ENCODE measurements around the gene MRM3. TPM values are rescaled to one million over a fixed set of nuclear protein-coding genes. Genes with fewer than 3 reads are reported as not detected.
A peak's percentile ranks its signal among the peaks of the same experiment; 100 is the strongest.

The MRM3 gene
- total RNA-seq (2014; rRNA removed; shearing (Covaris generic)) (35.8 and 47.1 TPM in 2 replicates), total RNA-seq (2022) (24.0 and 29.5 TPM in 2 replicates), Bru-seq, nascent RNA (percentile 80 among the genes with signal in this experiment), BruChase-seq, experiment 1, labeled RNA remaining after a 6-hour chase (percentile 65 among the genes with signal in this experiment), BruChase-seq, experiment 2, labeled RNA remaining after a 2-hour chase (percentile 77 among the genes with signal in this experiment)
- long read RNA-seq, transcript MRM3-204 (2 exons, 770 nt) = minor isoform, 5 of 89 reads
- long read RNA-seq, transcript MRM3-201 (4 exons, 1,809 nt) = major isoform, 75 of 89 reads
- long read RNA-seq, partial matches to known transcripts = 1 of 89 reads
- long read RNA-seq, other reads (novel, unspliced or antisense) = 7 of 89 reads

- Histone ChIP-seq H4K20me1 (ENCODE audit: insufficient read depth, low read length) (peaks cover 10% of the 10 kb centered on the region; the same call in 1 of the 2 replicates), H3K79me2 (ENCODE audit: insufficient read depth, low read depth, low read length) (peaks cover 70% of the 10 kb centered on the region), H3K27ac (ENCODE audit: low read depth, low read length, poor library complexity, severe bottlenecking) (peak within 1 kb of the TSS; percentile 50), H3K4me1 (ENCODE audit: insufficient read depth, low read length, poor library complexity, severe bottlenecking) (peaks cover 21% of the 10 kb centered on the region), H3K36me3 (ENCODE audit: insufficient read depth, low read length) (peaks cover 51% of the 10 kb centered on the region), H3K9me2 (ENCODE audit: insufficient read depth, low read length) (no peaks in the 10 kb centered on the region), H2AFZ (ENCODE audit: low read length) (peak within 1 kb of the TSS; percentile 77), H3K9me3 (ENCODE audit: low read length) (no peaks in the 10 kb centered on the region), H3K4me2 (ENCODE audit: low read length) (peak within 1 kb of the TSS; percentile 86), H3K4me3 (ENCODE audit: low read depth, low read length, poor library complexity, severe bottlenecking) (peak within 1 kb of the TSS; percentile 95)
- BruUV-seq (replicated peaks) = TSS peak; percentile 80
- intact Hi-C loops (cut with micrococcal nuclease; ENCODE audit: unreplicated experiment) = loop anchor here (2.0 to 5.0 kb wide), 2 partner anchors 199 to 215 kb away; partner anchors contain the start of gene TIMM22
- peak; percentile 88 for DNase-seq (ENCODE audit: low spot score)
- ChIA-PET CTCF (ENCODE audit: unreplicated experiment) (interaction anchor here (0.6 to 0.7 kb wide), 2 partner anchors 79 to 97 kb away, joined by 3 read pairs; no protein-coding TSS in a partner anchor), POLR2A (interaction anchor here (0.6 to 1.4 kb wide), 6 partner anchors 8 to 369 kb away, joined by 3 to 9 read pairs (median 3); partner anchors contain the start of genes NXN and VPS53)
- TF ChIP-seq EZH2phosphoT487 (IDR thresholded peaks at IDR 0.05; ENCODE audit: borderline replicate concordance, low read depth, low read length) = no peak
- 0 out of 2 replicates have a peak, but pooled peaks have one; percentile 7 for TF ChIP-seq CTCF (conservative IDR thresholded peaks at IDR 0.05; ENCODE audit: low read length)
Observed at GRCh38 chr17:781805-782731, at the start of gene MRM3, which contains the start of gene GLOD4. MRM3 (plus strand) TSS chr17:782353; CDS start chr17:782379, 26 bp downstream. GLOD4 (minus strand) TSS chr17:782280; CDS start chr17:782255, 25 bp downstream.

DNA sequence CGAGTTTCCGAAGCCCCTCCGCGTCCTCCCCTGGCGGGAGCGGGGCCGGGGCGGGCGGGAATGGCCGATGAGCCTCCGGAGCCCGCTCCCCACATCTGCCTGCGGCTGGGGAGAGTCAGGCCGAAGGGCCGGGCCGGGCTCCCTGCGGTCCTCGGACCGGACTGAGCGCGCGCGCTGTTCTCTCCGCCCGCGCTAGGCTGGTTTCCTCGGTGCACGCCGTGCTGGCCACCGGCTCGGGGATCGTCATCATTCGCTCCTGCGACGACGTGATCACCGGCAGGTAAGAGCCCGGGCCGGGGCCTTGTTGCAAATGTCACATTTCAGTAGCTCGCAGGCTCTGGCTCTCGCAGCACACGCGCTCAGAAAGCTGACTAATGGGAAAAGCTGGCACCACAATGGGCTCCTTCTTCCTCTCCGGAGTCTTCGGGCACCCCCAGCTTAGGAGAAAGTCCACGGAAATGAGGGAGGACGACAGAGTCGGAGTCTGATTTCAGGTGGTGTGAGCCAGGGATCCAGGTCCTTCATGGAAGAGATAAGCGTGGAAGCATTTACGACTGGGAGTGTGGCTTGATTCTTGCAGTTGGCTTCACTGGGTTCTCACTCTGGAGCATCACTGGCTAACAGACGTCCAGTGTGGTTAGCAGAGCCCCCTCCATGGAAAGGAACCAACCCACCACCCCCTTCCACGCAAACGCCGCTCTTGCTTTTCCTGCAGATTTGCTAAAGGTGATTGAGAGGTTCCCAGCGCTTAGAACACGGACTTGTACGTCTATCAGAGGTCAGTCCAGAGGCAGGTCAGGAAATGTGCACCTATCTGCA lies 49.0 kb upstream of the MRM3 start:
- TF ChIP-seq CTCF (conservative IDR thresholded peaks at IDR 0.05; ENCODE audit: low read length) (no peak), EZH2phosphoT487 (IDR thresholded peaks at IDR 0.05; ENCODE audit: borderline replicate concordance, low read depth, low read length) (0 out of 2 replicates have a peak, but pooled peaks have one; percentile 38)
- Histone ChIP-seq H3K4me3 (ENCODE audit: low read depth, low read length, poor library complexity, severe bottlenecking) (peak overlapping the region; percentile 69), H3K9me2 (ENCODE audit: insufficient read depth, low read length) (no peaks in the 10 kb centered on the region), H3K27ac (ENCODE audit: low read depth, low read length, poor library complexity, severe bottlenecking) (no peak overlapping the region), H4K20me1 (ENCODE audit: insufficient read depth, low read length) (peaks cover 5% of the 10 kb centered on the region; the same call in 1 of the 2 replicates), H3K4me2 (ENCODE audit: low read length) (peak overlapping the region; percentile 70), H3K79me2 (ENCODE audit: insufficient read depth, low read depth, low read length) (no peaks in the 10 kb centered on the region), H2AFZ (ENCODE audit: low read length) (0 out of 2 replicates have a peak overlapping the region, but pooled peaks have one; percentile 49), H3K36me3 (ENCODE audit: insufficient read depth, low read length) (peaks cover 8% of the 10 kb centered on the region), H3K9me3 (ENCODE audit: low read length) (no peaks in the 10 kb centered on the region), H3K4me1 (ENCODE audit: insufficient read depth, low read length, poor library complexity, severe bottlenecking) (no peaks in the 10 kb centered on the region)
- intact Hi-C loops (cut with micrococcal nuclease; ENCODE audit: unreplicated experiment) = no loop called here
- BruUV-seq (replicated peaks) = no TSS peak
- DNase-seq (ENCODE audit: low spot score) = peak; percentile 24
- CTCF ChIA-PET (ENCODE audit: unreplicated experiment) = no interaction called here
- POLR2A ChIA-PET = no interaction called here
